IgD-negative memory B cell (primary cell): Measurements from ENCODE around the gene OR2B6. TPM values are rescaled to one million over a fixed set of nuclear protein-coding genes. Genes with fewer than 3 reads are reported as not detected.
A peak's percentile ranks its signal among the peaks of the same experiment; 100 is the strongest.
"Not testable (repeated sequence)": the region's sequence is repeated elsewhere in the genome, so short reads cannot be mapped to it uniquely, and the experiment has no call there.

ENCODE experiments used
- H3K27ac Mint-ChIP-seq, 3 donors: one replicate each; pipeline ENCODE4 v1.8.0; 2020 to 2022; ENCODE audit warnings: mild to moderate bottlenecking in 3 of 3, mixed read lengths in 3 of 3, moderate library complexity in 1 of 3
- H3K27me3 Mint-ChIP-seq: one replicate; pipeline ENCODE4 v1.8.0; 2021; ENCODE audit warnings: mixed read lengths
- H3K36me3 Mint-ChIP-seq: one replicate; pipeline ENCODE4 v1.8.0; 2020; ENCODE audit warnings: mild to moderate bottlenecking, mixed read lengths
- H3K4me1 Mint-ChIP-seq, 3 donors: one replicate each; pipeline ENCODE4 v1.8.0; 2020 to 2022; ENCODE audit warnings: mixed read lengths in 3 of 3, mild to moderate bottlenecking in 1 of 3
- H3K4me3 Mint-ChIP-seq, 4 donors: one replicate each; pipeline ENCODE4 v1.8.0; 2020 to 2022; ENCODE audit warnings: mild to moderate bottlenecking in 4 of 4, mixed read lengths in 4 of 4, moderate library complexity in 3 of 4
- H3K9me3 Mint-ChIP-seq, 3 donors: one replicate each; pipeline ENCODE4 v1.8.0; 2020 to 2021; ENCODE audit warnings: mixed read lengths in 3 of 3, mild to moderate bottlenecking in 1 of 3
- polyA plus RNA-seq: library from polyadenylated mRNA; unstranded; fragments of 300-500 nt; fragmentation: Illumina TruSeq; gene quantifications from one replicate; pipeline ENCODE4 v1.2.3, GENCODE V29; 2021

The OR2B6 gene
- polyA plus RNA-seq: not detected

GRCh38 chr6:27956941-27957340 is at the start of gene OR2B6:
Gene OR2B6 (plus strand): TSS chr6:27957241. CDS start chr6:27957241, 0 bp downstream.
- Mint-ChIP-seq H3K27me3 (peaks cover 3% of the 10 kb centered on the region), H3K4me1 (peaks cover 0 to 2% (median 0%) of the 10 kb centered on the region in 3 donors), H3K36me3 (peaks cover 2% of the 10 kb centered on the region), H3K27ac (peak within 1 kb of the TSS in 1 of 3 donors; percentile 2), H3K4me3 (no peak within 1 kb of the TSS), H3K9me3 (peaks cover 0 to 2% (median 0%) of the 10 kb centered on the region in 3 donors)

- no peaks in the 10 kb centered on the region for H3K27me3 Mint-ChIP-seq
- no peaks in the 10 kb centered on the region for H3K9me3 Mint-ChIP-seq
- no peak overlapping the region for H3K4me3 Mint-ChIP-seq
- no peak overlapping the region for H3K27ac Mint-ChIP-seq
- no peaks in the 10 kb centered on the region for H3K36me3 Mint-ChIP-seq
- peaks cover 0 to 6% (median 3%) of the 10 kb centered on the region in 3 donors for H3K4me1 Mint-ChIP-seq
Observed at GRCh38 chr6:27908017-27908416, 49.0 kb upstream of the OR2B6 start.

- Mint-ChIP-seq H3K27me3 (no peaks in the 10 kb centered on the region), H3K9me3 (no peaks in the 10 kb centered on the region), H3K27ac (no peak within 1 kb of the TSS), H3K4me3 (no peak within 1 kb of the TSS), H3K36me3 (no peaks in the 10 kb centered on the region), H3K4me1 (no peaks in the 10 kb centered on the region)
Observed at GRCh38 chr6:27911956-27912446, 45.0 kb upstream of the OR2B6 start, which contains the start of gene OR2B2. Gene OR2B2 (minus strand): TSS chr6:27912396. CDS start chr6:27912319, 77 bp downstream.

- H3K27me3 Mint-ChIP-seq: peaks cover 9% of the 10 kb centered on the region
- no peaks in the 10 kb centered on the region for H3K36me3 Mint-ChIP-seq
Observed at GRCh38 chr6:27922949-27923348, 34.1 kb upstream of the OR2B6 start.

GRCh38 chr6:27924179-27924578 is 32.9 kb upstream of the OR2B6 start:
- peaks cover 5% of the 10 kb centered on the region for H3K27me3 Mint-ChIP-seq

More at GRCh38 chr6:27922949-27923348, 34.1 kb upstream of the OR2B6 start:
- Mint-ChIP-seq H3K4me1 (no peaks in the 10 kb centered on the region), H3K27ac (no peak overlapping the region), H3K9me3 (no peaks in the 10 kb centered on the region), H3K4me3 (no peak overlapping the region)

GRCh38 chr6:27928041-27928440 is 29.0 kb upstream of the OR2B6 start:
- H3K9me3 Mint-ChIP-seq, H3K4me1 Mint-ChIP-seq, H3K27ac Mint-ChIP-seq, H3K27me3 Mint-ChIP-seq, H3K36me3 Mint-ChIP-seq: not testable (repeated sequence)
- H3K4me3 Mint-ChIP-seq: peak overlapping the region in 1 of 4 donors; percentile 15

More at GRCh38 chr6:27924179-27924578, 32.9 kb upstream of the OR2B6 start:
- Mint-ChIP-seq H3K27ac (no peak overlapping the region), H3K9me3 (no peaks in the 10 kb centered on the region), H3K4me3 (no peak overlapping the region), H3K36me3 (peaks cover 4% of the 10 kb centered on the region), H3K4me1 (no peaks in the 10 kb centered on the region)

GRCh38 chr6:27929930-27930329 is 27.1 kb upstream of the OR2B6 start:
- not testable (repeated sequence) for H3K36me3 Mint-ChIP-seq, H3K27me3 Mint-ChIP-seq, H3K4me3 Mint-ChIP-seq, H3K4me1 Mint-ChIP-seq, H3K27ac Mint-ChIP-seq, H3K9me3 Mint-ChIP-seq

- peaks cover 1% of the 10 kb centered on the region for H3K27me3 Mint-ChIP-seq
- H3K9me3 Mint-ChIP-seq: peaks cover 1 to 5% (median 1%) of the 10 kb centered on the region in 3 donors
- H3K4me1 Mint-ChIP-seq: no peaks in the 10 kb centered on the region
- H3K4me3 Mint-ChIP-seq: no peak overlapping the region
- no peak overlapping the region for H3K27ac Mint-ChIP-seq
- peaks cover 4% of the 10 kb centered on the region for H3K36me3 Mint-ChIP-seq
Observed at GRCh38 chr6:27931209-27931608, 25.8 kb upstream of the OR2B6 start.

GRCh38 chr6:27940766-27941165 is 16.3 kb upstream of the OR2B6 start:
- H3K4me3 Mint-ChIP-seq: no peak overlapping the region
- peaks cover 10% of the 10 kb centered on the region for H3K27me3 Mint-ChIP-seq
- H3K4me1 Mint-ChIP-seq: peaks cover 0 to 2% (median 0%) of the 10 kb centered on the region in 3 donors
- peaks cover 0 to 2% (median 0%) of the 10 kb centered on the region in 3 donors for H3K9me3 Mint-ChIP-seq
- no peak overlapping the region for H3K27ac Mint-ChIP-seq
- no peaks in the 10 kb centered on the region for H3K36me3 Mint-ChIP-seq

GRCh38 chr6:27943072-27943471 is 14.0 kb upstream of the OR2B6 start:
- H3K36me3 Mint-ChIP-seq, H3K27ac Mint-ChIP-seq, H3K27me3 Mint-ChIP-seq, H3K4me3 Mint-ChIP-seq, H3K9me3 Mint-ChIP-seq, H3K4me1 Mint-ChIP-seq: not testable (repeated sequence)

GRCh38 chr6:27948237-27948636 is 8.8 kb upstream of the OR2B6 start:
- peaks cover 5% of the 10 kb centered on the region for H3K27me3 Mint-ChIP-seq
- H3K36me3 Mint-ChIP-seq: no peaks in the 10 kb centered on the region
- H3K4me3 Mint-ChIP-seq: no peak overlapping the region
- H3K9me3 Mint-ChIP-seq: peaks cover 6 to 12% (median 8%) of the 10 kb centered on the region in 3 donors
- H3K4me1 Mint-ChIP-seq: no peaks in the 10 kb centered on the region
- H3K27ac Mint-ChIP-seq: no peak overlapping the region

GRCh38 chr6:27951040-27951439 is 6.0 kb upstream of the OR2B6 start:
- peaks cover 6% of the 10 kb centered on the region for H3K27me3 Mint-ChIP-seq
- no peaks in the 10 kb centered on the region for H3K36me3 Mint-ChIP-seq
- H3K27ac Mint-ChIP-seq: no peak overlapping the region
- H3K4me3 Mint-ChIP-seq: no peak overlapping the region
- peaks cover 6 to 12% (median 8%) of the 10 kb centered on the region in 3 donors for H3K9me3 Mint-ChIP-seq
- H3K4me1 Mint-ChIP-seq: no peaks in the 10 kb centered on the region

GRCh38 chr6:27957516-27957915 is 475 bp downstream of the OR2B6 start:
- Mint-ChIP-seq H3K27ac (peak overlapping the region in 1 of 3 donors; percentile 2), H3K4me3 (no peak overlapping the region), H3K36me3 (peaks cover 2% of the 10 kb centered on the region), H3K27me3 (peaks cover 2% of the 10 kb centered on the region), H3K4me1 (peaks cover 0 to 2% (median 0%) of the 10 kb centered on the region in 3 donors), H3K9me3 (peaks cover 0 to 2% (median 0%) of the 10 kb centered on the region in 3 donors)

- Mint-ChIP-seq H3K27me3 (no peaks in the 10 kb centered on the region), H3K27ac (no peak overlapping the region), H3K4me1 (peaks cover 16 to 20% (median 18%) of the 10 kb centered on the region in 3 donors), H3K9me3 (peaks cover 2 to 8% (median 5%) of the 10 kb centered on the region in 3 donors), H3K36me3 (no peaks in the 10 kb centered on the region), H3K4me3 (no peak overlapping the region)
Observed at GRCh38 chr6:27962506-27962905, 5.5 kb downstream of the OR2B6 start.

GRCh38 chr6:27966044-27966443 is 9.0 kb downstream of the OR2B6 start:
- peak overlapping the region in 1 of 3 donors; percentile 2 for H3K27ac Mint-ChIP-seq
- H3K4me1 Mint-ChIP-seq: peaks cover 16 to 22% (median 20%) of the 10 kb centered on the region in 3 donors
- peaks cover 2 to 16% (median 9%) of the 10 kb centered on the region in 3 donors for H3K9me3 Mint-ChIP-seq
- peak overlapping the region in 2 of 4 donors; percentile 63 to 78 for H3K4me3 Mint-ChIP-seq
- no peaks in the 10 kb centered on the region for H3K36me3 Mint-ChIP-seq
- no peaks in the 10 kb centered on the region for H3K27me3 Mint-ChIP-seq

GRCh38 chr6:27966816-27967426 is 9.9 kb downstream of the OR2B6 start:
- Mint-ChIP-seq H3K4me3 (peak overlapping the region in 2 of 4 donors; percentile 63 to 78), H3K36me3 (no peaks in the 10 kb centered on the region), H3K9me3 (peaks cover 5 to 16% (median 9%) of the 10 kb centered on the region in 3 donors), H3K27me3 (no peaks in the 10 kb centered on the region), H3K4me1 (peaks cover 16 to 22% (median 20%) of the 10 kb centered on the region in 3 donors), H3K27ac (no peak overlapping the region)
